ENCODE data around the gene NACC2. TPM values are rescaled to one million over a fixed set of nuclear protein-coding genes. Genes with fewer than 3 reads are reported as not detected.

Gene NACC2
- total and polyA plus RNA-seq, 2 of the 8 experiments (the other 6 are each of a cell fraction or from before 2014, with no cell fraction given): 8.3 to 14.0 TPM

DNA sequence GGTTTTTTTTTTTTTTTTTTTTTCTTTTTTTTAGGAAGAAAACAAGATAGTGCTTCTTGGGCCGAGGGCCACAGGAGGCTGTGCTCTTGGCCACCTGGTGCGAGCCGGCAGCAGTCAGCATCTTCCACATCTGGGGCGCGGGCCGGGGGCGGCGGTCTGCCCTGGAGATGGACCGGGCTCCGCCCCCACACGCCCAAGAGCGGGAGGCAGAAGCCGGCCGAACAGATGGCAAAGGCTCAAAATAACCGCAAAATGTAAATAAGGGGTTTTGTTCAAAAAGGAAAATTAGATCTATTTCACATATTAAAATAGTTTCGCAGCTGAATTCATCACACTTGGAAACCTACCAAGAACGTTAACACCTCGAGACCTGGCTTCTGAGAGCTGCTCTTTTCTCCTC lies 82.4 kb downstream of the NACC2 start (continued):
- TF ChIP-seq, protein P1, sequence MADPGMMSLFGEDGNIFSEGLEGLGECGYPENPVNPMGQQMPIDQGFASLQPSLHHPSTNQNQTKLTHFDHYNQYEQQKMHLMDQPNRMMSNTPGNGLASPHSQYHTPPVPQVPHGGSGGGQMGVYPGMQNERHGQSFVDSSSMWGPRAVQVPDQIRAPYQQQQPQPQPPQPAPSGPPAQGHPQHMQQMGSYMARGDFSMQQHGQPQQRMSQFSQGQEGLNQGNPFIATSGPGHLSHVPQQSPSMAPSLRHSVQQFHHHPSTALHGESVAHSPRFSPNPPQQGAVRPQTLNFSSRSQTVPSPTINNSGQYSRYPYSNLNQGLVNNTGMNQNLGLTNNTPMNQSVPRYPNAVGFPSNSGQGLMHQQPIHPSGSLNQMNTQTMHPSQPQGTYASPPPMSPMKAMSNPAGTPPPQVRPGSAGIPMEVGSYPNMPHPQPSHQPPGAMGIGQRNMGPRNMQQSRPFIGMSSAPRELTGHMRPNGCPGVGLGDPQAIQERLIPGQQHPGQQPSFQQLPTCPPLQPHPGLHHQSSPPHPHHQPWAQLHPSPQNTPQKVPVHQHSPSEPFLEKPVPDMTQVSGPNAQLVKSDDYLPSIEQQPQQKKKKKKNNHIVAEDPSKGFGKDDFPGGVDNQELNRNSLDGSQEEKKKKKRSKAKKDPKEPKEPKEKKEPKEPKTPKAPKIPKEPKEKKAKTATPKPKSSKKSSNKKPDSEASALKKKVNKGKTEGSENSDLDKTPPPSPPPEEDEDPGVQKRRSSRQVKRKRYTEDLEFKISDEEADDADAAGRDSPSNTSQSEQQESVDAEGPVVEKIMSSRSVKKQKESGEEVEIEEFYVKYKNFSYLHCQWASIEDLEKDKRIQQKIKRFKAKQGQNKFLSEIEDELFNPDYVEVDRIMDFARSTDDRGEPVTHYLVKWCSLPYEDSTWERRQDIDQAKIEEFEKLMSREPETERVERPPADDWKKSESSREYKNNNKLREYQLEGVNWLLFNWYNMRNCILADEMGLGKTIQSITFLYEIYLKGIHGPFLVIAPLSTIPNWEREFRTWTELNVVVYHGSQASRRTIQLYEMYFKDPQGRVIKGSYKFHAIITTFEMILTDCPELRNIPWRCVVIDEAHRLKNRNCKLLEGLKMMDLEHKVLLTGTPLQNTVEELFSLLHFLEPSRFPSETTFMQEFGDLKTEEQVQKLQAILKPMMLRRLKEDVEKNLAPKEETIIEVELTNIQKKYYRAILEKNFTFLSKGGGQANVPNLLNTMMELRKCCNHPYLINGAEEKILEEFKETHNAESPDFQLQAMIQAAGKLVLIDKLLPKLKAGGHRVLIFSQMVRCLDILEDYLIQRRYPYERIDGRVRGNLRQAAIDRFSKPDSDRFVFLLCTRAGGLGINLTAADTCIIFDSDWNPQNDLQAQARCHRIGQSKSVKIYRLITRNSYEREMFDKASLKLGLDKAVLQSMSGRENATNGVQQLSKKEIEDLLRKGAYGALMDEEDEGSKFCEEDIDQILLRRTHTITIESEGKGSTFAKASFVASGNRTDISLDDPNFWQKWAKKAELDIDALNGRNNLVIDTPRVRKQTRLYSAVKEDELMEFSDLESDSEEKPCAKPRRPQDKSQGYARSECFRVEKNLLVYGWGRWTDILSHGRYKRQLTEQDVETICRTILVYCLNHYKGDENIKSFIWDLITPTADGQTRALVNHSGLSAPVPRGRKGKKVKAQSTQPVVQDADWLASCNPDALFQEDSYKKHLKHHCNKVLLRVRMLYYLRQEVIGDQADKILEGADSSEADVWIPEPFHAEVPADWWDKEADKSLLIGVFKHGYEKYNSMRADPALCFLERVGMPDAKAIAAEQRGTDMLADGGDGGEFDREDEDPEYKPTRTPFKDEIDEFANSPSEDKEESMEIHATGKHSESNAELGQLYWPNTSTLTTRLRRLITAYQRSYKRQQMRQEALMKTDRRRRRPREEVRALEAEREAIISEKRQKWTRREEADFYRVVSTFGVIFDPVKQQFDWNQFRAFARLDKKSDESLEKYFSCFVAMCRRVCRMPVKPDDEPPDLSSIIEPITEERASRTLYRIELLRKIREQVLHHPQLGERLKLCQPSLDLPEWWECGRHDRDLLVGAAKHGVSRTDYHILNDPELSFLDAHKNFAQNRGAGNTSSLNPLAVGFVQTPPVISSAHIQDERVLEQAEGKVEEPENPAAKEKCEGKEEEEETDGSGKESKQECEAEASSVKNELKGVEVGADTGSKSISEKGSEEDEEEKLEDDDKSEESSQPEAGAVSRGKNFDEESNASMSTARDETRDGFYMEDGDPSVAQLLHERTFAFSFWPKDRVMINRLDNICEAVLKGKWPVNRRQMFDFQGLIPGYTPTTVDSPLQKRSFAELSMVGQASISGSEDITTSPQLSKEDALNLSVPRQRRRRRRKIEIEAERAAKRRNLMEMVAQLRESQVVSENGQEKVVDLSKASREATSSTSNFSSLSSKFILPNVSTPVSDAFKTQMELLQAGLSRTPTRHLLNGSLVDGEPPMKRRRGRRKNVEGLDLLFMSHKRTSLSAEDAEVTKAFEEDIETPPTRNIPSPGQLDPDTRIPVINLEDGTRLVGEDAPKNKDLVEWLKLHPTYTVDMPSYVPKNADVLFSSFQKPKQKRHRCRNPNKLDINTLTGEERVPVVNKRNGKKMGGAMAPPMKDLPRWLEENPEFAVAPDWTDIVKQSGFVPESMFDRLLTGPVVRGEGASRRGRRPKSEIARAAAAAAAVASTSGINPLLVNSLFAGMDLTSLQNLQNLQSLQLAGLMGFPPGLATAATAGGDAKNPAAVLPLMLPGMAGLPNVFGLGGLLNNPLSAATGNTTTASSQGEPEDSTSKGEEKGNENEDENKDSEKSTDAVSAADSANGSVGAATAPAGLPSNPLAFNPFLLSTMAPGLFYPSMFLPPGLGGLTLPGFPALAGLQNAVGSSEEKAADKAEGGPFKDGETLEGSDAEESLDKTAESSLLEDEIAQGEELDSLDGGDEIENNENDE (IDR thresholded peaks at IDR 0.05; ENCODE audit: insufficient replicate concordance, low read length): no peak
- TF ChIP-seq, protein P2, sequence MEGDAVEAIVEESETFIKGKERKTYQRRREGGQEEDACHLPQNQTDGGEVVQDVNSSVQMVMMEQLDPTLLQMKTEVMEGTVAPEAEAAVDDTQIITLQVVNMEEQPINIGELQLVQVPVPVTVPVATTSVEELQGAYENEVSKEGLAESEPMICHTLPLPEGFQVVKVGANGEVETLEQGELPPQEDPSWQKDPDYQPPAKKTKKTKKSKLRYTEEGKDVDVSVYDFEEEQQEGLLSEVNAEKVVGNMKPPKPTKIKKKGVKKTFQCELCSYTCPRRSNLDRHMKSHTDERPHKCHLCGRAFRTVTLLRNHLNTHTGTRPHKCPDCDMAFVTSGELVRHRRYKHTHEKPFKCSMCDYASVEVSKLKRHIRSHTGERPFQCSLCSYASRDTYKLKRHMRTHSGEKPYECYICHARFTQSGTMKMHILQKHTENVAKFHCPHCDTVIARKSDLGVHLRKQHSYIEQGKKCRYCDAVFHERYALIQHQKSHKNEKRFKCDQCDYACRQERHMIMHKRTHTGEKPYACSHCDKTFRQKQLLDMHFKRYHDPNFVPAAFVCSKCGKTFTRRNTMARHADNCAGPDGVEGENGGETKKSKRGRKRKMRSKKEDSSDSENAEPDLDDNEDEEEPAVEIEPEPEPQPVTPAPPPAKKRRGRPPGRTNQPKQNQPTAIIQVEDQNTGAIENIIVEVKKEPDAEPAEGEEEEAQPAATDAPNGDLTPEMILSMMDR (IDR thresholded peaks at IDR 0.05; ENCODE audit: control extremely low read depth in 1 of 3, insufficient read depth in 1 of 3, low read depth in 1 of 3, low read length in 3 of 3): no peak
- TF ChIP-seq TAF1 (IDR thresholded peaks at IDR 0.05; ENCODE audit: low read depth, low read length): no peak
- TF ChIP-seq CTBP2 (IDR thresholded peaks at IDR 0.05; ENCODE audit: borderline replicate concordance, insufficient read depth, insufficient read length, low read length): no peak
- TF ChIP-seq SUZ12 (IDR thresholded peaks at IDR 0.05; ENCODE audit: low read length): no peak
- no peak for TF ChIP-seq RNF2 (IDR thresholded peaks at IDR 0.05; ENCODE audit: borderline replicate concordance, low read depth, low read length, missing control alignments, poor library complexity, severe bottlenecking)
- no peak for TF ChIP-seq TCF12 (IDR thresholded peaks at IDR 0.05; ENCODE audit: low read depth, low read length)
